K562 (cell line): ENCODE data around the gene GRK1. TPM values are rescaled to one million over a fixed set of nuclear protein-coding genes. Genes with fewer than 3 reads are reported as not detected.

Experiments
- BACH1 ChIP-seq: fragments of 200-800 bp; sonication (Bioruptor generic); IDR thresholded peaks from 2 replicates; pipeline ENCODE4 v1.6.1; 2016; ENCODE audit warnings: missing genetic modification characterization, missing compliant biosample characterization
- GTF2E2 ChIP-seq: fragments of 200-800 bp; sonication (Bioruptor generic); IDR thresholded peaks from 2 replicates; pipeline ENCODE4 v1.6.1; 2016; ENCODE audit warnings: missing genetic modification characterization, missing compliant biosample characterization
- JUN ChIP-seq, 2 experiments: sonication (generic) in 1 of 2; formaldehyde crosslinking in 1 of 2; IDR thresholded peaks; 2 replicates each; pipeline versions ENCODE4 v1.6.1 to v1.8.0; 2012 to 2022; ENCODE audit warnings: borderline replicate concordance in 2 of 2, mild to moderate bottlenecking in 2 of 2, improper control_type of control experiment in 1 of 2, low read depth in 1 of 2, low read length in 1 of 2, missing genetic modification reagents in 1 of 2
- SFPQ ChIP-seq: fragments of 200-400 bp; formaldehyde crosslinking; IDR thresholded peaks from 2 replicates; pipeline ENCODE4 v1.6.1; 2017; ENCODE audit warnings: mild to moderate bottlenecking, low read depth, low read length, moderate library complexity
- THRB ChIP-seq: fragments of 450-650 bp; formaldehyde crosslinking; conservative IDR thresholded peaks from 2 replicates; pipeline ENCODE4 v1.4.0; 2022; ENCODE audit warnings: mild to moderate bottlenecking, missing genetic modification characterization
- ZFP30 ChIP-seq: fragments of 250-450 bp; sonication (Bioruptor Pico); IDR thresholded peaks from 2 replicates; pipeline ENCODE4 v1.8.0; 2022; ENCODE audit warnings: moderate library complexity, mild to moderate bottlenecking, inconsistent platforms, borderline replicate concordance
- polyA plus RNA-seq, 8 experiments: library from polyadenylated mRNA; depleted of rRNA in 4 of 8; stranded (reverse) in 5 of 8; unstranded in 3 of 8; fragments of >200 nt; fragmentation: Nextera tagmentation in 2 of 8; fragmentation: Illumina TruSeq in 1 of 8; extraction: Ambion mirVana in 2 of 8; extraction: Trizol in 1 of 8; gene quantifications; 2 replicates each; pipeline versions ENCODE4 v1.2.1 to v1.2.3, GENCODE V29; 2011 to 2014; ENCODE audit warnings: inconsistent platforms in 1 of 8, missing spikeins in 1 of 8
- total RNA-seq, 7 experiments: library from RNA; depleted of rRNA in 6 of 7; stranded (reverse); fragments of >200 nt in 6 of 7; fragmentation: Illumina TruSeq in 2 of 7; extraction: Trizol in 2 of 7; gene quantifications; 2 replicates each; pipeline versions ENCODE4 v1.2.1 to v1.2.3, GENCODE V29; 2011 to 2021; ENCODE audit warnings: low replicate concordance in 1 of 7
- TF ChIP-seq, protein P1 (sequence below): fragments of 450-650 bp; formaldehyde crosslinking; IDR thresholded peaks from 2 replicates; pipeline ENCODE4 v1.4.0; 2020; ENCODE audit warnings: mild to moderate bottlenecking, mixed read lengths

Gene GRK1
- total and polyA plus RNA-seq, 9 of the 15 experiments (the other 6 are each of a cell fraction or from before 2014, with no cell fraction given) = 0.09 TPM; not detected in 8

DNA sequence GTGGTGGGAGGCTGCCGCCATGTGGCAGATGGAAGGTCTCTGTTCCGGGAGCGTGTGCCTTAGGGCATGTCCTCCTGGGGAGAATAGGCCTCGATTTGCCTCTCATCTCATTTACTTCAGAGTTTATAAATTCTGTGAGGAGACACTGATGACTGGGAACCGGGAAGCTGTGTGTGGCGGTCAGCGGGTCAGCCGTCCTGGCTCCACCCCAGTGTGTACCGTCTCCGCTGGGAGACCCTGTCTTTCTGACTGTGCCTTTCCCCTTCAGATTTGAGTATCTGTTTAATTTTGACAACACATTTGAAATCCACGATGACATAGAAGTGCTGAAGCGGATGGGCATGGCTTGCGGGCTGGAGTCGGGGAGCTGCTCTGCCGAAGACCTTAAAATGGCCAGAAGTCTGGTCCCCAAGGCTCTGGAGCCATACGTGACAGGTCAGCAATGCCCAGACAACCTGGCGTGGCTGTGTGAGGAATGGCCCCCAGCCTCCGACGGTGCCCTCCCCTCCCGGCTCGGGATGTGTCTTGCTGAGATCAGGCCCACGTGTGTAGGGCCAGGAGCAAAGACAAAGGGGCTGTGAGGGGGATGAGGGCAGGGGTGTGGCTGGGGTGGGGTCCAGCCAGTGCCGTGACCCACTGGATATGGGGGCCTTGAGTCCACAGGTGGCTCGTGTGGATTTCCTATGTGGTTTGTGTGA is 30.6 kb upstream of the GRK1 start (continued):
- TF ChIP-seq JUN (IDR thresholded peaks at IDR 0.05; ENCODE audit: borderline replicate concordance, low read depth, low read length) = no peak
- TF ChIP-seq JUN (CRISPR knock-in tag; IDR thresholded peaks at IDR 0.05; ENCODE audit: borderline replicate concordance) = no peak
- no peak for TF ChIP-seq THRB
- TF ChIP-seq, protein P1, sequence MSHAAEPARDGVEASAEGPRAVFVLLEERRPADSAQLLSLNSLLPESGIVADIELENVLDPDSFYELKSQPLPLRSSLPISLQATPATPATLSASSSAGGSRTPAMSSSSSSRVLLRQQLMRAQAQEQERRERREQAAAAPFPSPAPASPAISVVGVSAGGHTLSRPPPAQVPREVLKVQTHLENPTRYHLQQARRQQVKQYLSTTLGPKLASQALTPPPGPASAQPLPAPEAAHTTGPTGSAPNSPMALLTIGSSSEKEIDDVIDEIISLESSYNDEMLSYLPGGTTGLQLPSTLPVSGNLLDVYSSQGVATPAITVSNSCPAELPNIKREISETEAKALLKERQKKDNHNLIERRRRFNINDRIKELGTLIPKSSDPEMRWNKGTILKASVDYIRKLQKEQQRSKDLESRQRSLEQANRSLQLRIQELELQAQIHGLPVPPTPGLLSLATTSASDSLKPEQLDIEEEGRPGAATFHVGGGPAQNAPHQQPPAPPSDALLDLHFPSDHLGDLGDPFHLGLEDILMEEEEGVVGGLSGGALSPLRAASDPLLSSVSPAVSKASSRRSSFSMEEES (CRISPR knock-in tag) = no peak
- no peak for TF ChIP-seq ZFP30 (CRISPR knock-in tag)
- TF ChIP-seq BACH1 (tag) = no peak
- TF ChIP-seq SFPQ = no peak
- no peak for TF ChIP-seq GTF2E2 (tag)
